ENCODE data around the gene VAX1.

GRCh38 chr10:117135480-117136140, 2.5 kb downstream of the VAX1 start:
- TF ChIP-seq CTCF (IDR thresholded peaks at IDR 0.05), result no peak
- no peak for TF ChIP-seq POLR2A (IDR thresholded peaks at IDR 0.05)

All from thyroid gland (tissue), 4 donors.